ENCODE measurements around the gene BTBD16.
A peak's percentile ranks its signal among the peaks of the same experiment; 100 is the strongest.

Gene BTBD16

GRCh38 chr10:122244001-122244975 is 26.8 kb upstream of the BTBD16 start:
- H3K36me3 Mint-ChIP-seq (ENCODE audit: low read depth): peaks cover 52% of the 10 kb centered on the region
- no peaks in the 10 kb centered on the region for H3K27me3 Mint-ChIP-seq (ENCODE audit: low read depth)
- TF ChIP-seq, protein P1, sequence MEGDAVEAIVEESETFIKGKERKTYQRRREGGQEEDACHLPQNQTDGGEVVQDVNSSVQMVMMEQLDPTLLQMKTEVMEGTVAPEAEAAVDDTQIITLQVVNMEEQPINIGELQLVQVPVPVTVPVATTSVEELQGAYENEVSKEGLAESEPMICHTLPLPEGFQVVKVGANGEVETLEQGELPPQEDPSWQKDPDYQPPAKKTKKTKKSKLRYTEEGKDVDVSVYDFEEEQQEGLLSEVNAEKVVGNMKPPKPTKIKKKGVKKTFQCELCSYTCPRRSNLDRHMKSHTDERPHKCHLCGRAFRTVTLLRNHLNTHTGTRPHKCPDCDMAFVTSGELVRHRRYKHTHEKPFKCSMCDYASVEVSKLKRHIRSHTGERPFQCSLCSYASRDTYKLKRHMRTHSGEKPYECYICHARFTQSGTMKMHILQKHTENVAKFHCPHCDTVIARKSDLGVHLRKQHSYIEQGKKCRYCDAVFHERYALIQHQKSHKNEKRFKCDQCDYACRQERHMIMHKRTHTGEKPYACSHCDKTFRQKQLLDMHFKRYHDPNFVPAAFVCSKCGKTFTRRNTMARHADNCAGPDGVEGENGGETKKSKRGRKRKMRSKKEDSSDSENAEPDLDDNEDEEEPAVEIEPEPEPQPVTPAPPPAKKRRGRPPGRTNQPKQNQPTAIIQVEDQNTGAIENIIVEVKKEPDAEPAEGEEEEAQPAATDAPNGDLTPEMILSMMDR (IDR thresholded peaks at IDR 0.05; ENCODE audit: unreplicated experiment in 3 of 3): no peak
- no peak overlapping the region for H3K4me3 Mint-ChIP-seq
- peak overlapping the region in 2 of 3 experiments; percentile 26 to 38 for H3K27ac Mint-ChIP-seq
- no peaks in the 10 kb centered on the region for H3K9me3 Mint-ChIP-seq
- H3K4me1 Mint-ChIP-seq: peaks cover 16% of the 10 kb centered on the region

DNA sequence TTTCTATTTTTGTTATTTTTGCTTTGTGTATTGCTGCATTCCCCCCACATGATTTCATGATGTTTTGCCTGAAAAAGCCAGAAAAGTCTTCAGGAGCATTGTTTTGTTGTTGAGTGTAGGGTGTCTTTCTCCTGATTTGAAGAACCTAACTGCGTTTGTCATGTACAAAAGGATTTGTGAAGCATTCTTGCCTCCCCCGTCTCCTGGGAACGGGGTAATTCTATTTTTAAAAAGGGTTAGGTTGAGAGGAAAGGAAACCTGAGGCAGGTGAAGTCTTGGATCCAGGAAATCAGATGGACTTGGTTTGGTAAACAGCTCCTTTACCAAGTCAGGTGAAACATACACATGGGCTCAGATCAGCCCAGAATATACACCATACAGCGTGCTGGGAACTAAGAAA is 26.0 kb upstream of the BTBD16 start:
- Mint-ChIP-seq H3K27me3 (ENCODE audit: low read depth) (no peaks in the 10 kb centered on the region), H3K36me3 (ENCODE audit: low read depth) (peaks cover 46% of the 10 kb centered on the region), H3K27ac (peak overlapping the region in 2 of 3 experiments; percentile 3 to 38), H3K4me1 (peaks cover 16% of the 10 kb centered on the region), H3K9me3 (no peaks in the 10 kb centered on the region), H3K4me3 (no peak overlapping the region)
- TF ChIP-seq, protein P1 (IDR thresholded peaks at IDR 0.05; ENCODE audit: unreplicated experiment in 3 of 3): no peak

- Mint-ChIP-seq H3K27ac (no peak overlapping the region), H3K9me3 (no peaks in the 10 kb centered on the region), H3K36me3 (ENCODE audit: low read depth) (peaks cover 42% of the 10 kb centered on the region), H3K4me1 (peaks cover 16% of the 10 kb centered on the region), H3K4me3 (no peak overlapping the region), H3K27me3 (ENCODE audit: low read depth) (no peaks in the 10 kb centered on the region)
- TF ChIP-seq, protein P1 (IDR thresholded peaks at IDR 0.05; ENCODE audit: unreplicated experiment in 3 of 3): no peak
Measured at GRCh38 chr10:122245897-122246296, 25.2 kb upstream of the BTBD16 start.

DNA sequence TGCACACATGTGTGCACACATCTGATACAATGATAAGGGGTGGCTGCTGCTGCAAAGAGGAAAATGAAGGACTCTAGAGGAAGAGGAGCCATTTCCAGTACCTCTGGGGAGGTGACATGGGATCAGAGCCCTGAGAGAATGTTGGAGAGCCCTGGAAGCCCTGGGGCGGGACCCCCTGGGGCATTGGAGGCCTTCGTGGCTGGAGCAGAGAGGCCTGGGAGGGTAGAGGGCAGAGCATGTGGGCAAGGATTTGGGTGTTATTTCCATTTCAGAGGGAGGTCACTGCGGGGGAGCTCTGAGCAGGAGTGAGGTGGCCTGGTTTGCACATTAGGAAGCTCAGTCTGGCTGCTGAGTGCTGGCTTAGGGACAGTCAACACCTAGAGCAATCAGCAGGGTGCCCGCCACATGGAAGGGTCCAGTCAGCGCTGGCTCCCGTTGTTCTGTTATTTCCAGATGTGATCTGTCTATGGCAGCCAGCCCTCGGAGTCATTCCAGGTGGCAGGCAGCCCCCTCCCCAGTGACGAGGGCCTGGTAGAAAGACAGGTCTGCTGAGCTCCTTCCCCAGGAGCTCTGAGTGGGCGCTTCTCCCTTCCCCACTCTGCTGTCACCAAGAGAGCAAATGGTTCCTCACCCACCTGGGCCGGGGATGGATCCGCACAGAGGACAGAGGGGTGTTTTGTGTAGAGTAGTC is 24.1 kb upstream of the BTBD16 start:
- no peaks in the 10 kb centered on the region for H3K9me3 Mint-ChIP-seq
- peaks cover 16% of the 10 kb centered on the region for H3K4me1 Mint-ChIP-seq
- no peak overlapping the region for H3K4me3 Mint-ChIP-seq
- peaks cover 34% of the 10 kb centered on the region for H3K36me3 Mint-ChIP-seq (ENCODE audit: low read depth)
- H3K27me3 Mint-ChIP-seq (ENCODE audit: low read depth): no peaks in the 10 kb centered on the region
- H3K27ac Mint-ChIP-seq: no peak overlapping the region
- TF ChIP-seq, protein P1 (IDR thresholded peaks at IDR 0.05; ENCODE audit: unreplicated experiment in 3 of 3): no peak

DNA sequence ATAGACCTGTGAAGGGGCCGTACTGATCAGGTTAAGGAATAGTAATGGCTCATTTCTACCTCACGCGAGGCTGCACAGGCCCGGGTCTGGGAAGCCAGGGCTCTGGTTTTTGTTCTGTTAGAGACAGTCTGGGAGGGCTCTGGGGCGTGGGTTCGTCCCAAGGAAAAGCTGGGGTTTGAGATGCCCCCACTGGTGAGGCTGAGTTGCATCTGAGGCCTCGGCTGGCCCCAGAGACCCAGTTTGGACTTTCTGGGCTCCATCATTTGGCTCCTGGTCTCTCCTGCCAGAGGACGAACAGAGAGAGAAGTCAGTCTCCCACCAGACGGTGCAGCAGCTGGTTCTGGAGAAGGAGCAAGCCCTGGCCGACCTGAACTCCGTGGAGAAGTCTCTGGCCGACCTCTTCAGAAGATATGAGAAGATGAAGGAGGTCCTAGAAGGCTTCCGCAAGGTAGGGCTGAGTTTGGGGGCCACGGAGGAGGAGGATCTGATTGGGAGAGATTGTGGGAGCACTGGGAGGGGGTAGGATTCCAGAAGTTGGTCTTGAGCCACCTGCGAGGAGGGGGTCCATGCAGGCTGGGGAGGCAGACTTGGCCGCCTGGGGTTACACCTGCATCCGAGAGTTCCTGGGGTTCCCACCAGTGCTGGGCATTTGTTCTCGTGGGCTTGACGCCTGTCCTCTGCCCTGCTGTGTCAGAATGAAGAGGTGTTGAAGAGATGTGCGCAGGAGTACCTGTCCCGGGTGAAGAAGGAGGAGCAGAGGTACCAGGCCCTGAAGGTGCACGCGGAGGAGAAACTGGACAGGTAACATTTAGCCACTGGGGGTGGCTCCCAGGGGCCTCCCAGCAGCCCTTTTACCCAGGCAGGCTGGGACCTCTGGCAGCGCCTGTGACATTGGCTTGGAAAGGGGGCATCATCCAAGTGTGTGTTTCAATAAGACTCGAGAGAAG is 22.5 kb upstream of the BTBD16 start:
- H3K4me1 Mint-ChIP-seq: peaks cover 11% of the 10 kb centered on the region
- no peaks in the 10 kb centered on the region for H3K9me3 Mint-ChIP-seq
- TF ChIP-seq, protein P1 (IDR thresholded peaks at IDR 0.05; ENCODE audit: unreplicated experiment in 3 of 3): no peak
- no peaks in the 10 kb centered on the region for H3K27me3 Mint-ChIP-seq (ENCODE audit: low read depth)
- no peak overlapping the region for H3K4me3 Mint-ChIP-seq
- peaks cover 34% of the 10 kb centered on the region for H3K36me3 Mint-ChIP-seq (ENCODE audit: low read depth)
- no peak overlapping the region for H3K27ac Mint-ChIP-seq

All from nephron (organoid).